GM20431 (cell line): ENCODE results near the gene CHCHD2.
"Not testable (repeated sequence)": the region's sequence is repeated elsewhere in the genome, so short reads cannot be mapped to it uniquely, and the experiment has no call there.

Experiments
- in situ Hi-C: fragments of 300-500 bp; cut with MseI, MboI; formaldehyde crosslinking; loops from one replicate; pipeline ENCODE4 v1.15.0; 2020; ENCODE audit warnings: low sequenced_read_pairs; ENCODE audit not compliant: unreplicated experiment

The CHCHD2 gene

DNA sequence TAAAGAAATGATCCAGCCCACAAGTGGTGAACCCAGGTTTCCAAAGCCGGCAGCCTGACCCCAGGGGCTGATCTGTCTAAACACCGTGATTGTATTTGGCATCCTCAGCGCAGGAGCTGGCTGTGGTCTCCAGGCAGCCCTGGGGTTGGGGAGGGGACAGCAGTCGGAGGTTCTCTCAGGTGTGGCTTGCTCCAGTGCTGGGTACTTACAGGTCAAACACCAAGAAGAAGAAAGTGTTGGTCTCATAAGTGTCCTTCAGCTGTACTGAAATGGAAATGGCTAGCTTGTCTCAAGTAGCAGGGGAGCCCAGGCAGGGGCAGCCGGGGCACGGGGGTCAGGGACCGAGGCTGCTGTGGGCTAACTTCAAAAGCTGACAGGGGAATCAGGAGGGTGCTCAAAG lies 19.5 kb downstream of the CHCHD2 start:
- in situ Hi-C loops = no loop called here

DNA sequence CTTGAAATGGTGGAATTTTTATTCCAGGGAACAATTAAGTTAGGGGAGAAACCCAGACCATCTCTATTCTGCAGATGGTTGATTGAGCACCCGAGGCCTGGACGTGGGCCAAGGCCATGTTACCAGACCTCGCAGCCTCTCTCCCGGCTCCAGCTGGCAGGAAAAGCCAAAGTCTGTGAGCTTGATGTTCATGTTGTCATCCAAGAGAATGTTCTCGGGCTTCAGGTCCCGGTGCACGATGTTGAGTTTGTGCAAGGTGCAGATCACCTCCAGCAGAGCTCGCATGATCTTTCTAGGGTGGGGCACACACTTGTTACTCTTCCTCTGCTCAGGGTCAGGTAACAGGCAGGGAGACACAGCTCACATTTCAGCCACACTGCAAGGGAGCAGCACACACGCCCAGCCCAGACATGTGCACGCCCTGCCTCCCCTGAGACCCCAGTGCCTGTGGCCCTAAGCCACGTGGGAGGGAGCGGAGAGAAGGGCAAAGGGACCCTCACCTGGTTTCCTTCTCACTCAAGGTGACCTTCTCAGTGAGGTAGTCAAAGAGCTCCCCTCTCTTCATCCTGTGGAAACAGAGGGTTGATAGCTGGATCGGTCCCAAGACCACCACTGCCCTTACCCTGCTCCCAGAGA lies 23.0 kb downstream of the CHCHD2 start:
- in situ Hi-C loops = no loop called here

DNA sequence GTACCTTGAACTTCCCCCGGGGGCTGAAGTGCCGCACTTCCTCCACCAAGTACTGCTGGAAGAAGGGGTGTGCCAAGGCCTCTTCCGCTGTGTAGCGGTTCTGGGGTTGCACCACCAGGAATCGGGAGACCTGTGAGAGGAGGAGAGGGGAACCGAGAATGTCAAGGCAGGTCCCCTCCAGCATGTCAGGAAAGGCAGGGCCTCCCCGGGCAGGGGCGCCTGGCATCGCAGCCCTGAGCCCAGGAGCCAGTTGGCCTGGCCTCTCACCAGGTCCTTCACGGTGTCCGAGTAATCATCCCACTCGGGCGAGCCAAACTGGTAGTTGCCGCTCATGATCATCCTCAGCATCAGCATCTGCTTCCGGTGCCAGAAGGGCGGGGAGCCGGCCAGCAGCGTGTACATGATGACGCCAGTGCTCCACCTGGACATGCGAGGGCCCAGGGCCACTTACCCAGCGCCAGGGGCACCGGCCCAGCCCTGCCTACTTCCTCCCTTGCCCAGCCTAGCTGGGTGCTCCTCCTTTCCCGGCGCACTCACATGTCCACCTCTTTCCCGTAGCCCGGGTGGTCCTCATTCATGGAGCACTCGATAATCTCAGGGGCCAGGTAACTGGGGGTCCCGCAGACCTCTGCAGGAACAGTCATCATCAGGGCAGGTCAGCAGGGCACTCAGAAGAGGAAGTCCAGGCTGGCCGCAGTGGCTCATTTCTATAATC lies 24.5 kb downstream of the CHCHD2 start:
- in situ Hi-C loops = no loop called here

DNA sequence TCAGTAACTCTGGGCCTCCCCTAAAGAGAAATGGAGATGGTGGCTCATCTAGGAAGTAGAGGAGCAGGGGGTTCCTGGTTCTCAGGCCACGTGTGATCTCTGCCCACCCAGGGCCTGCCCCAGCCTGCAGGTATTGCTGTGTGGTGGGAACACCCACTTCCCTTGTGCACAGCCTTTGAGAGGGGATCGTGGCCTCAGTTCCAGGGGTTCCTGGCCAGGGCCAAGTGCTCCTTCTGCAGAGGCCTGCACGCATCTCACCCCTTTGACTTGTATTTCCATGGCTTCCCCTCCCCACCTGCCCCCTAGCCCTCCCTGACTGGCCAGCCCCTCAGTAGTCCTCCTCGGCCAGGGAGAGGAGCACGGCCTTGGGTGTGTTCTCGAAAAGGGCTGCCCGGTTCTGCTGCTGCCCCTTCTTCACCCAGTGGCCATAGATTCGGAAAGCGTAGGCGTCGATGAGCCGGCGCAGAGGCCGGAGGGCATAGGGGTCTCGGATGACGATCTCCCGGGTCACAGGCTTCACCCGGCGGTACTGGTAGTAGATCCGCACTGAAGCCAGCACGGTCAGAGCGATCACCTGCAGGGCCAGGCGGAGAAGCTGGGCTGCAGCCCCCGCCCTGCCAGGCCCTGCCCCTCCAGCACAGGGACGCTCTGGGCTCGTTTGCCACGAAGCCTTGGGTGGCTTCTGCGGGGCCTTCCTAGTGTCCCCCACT lies 25.4 kb downstream of the CHCHD2 start:
- in situ Hi-C loops = not testable (repeated sequence)

GRCh38 chr7:56079450-56080185 lies 26.7 kb downstream of the CHCHD2 start:
- in situ Hi-C loops = loop anchor here (10.0 kb wide), 2 partner anchors 75 to 435 kb away; no protein-coding TSS in a partner anchor

DNA sequence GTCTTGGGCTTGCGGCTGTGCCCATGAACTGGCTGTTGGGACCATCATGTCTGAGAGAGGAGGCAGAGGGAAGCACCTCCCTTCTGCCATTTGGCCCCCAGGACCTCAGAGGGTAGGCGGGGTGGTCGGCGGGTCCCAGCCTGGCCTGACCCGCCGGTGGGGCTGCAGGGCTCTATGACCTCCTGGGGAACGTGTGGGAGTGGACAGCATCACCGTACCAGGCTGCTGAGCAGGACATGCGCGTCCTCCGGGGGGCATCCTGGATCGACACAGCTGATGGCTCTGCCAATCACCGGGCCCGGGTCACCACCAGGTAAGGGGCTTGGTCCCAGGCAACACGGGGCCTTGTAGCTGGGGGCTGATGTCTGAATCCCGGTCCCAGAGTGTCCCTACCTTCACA lies 28.1 kb downstream of the CHCHD2 start:
- in situ Hi-C loops = loop anchor here (10.0 kb wide), 2 partner anchors 73 to 433 kb away; no protein-coding TSS in a partner anchor

GRCh38 chr7:56077681-56078080 lies 28.6 kb downstream of the CHCHD2 start:
- in situ Hi-C loops = loop anchor here (10.0 kb wide), 2 partner anchors 73 to 433 kb away; no protein-coding TSS in a partner anchor

- in situ Hi-C loops = loop anchor here (10.0 kb wide), 2 partner anchors 70 to 430 kb away; no protein-coding TSS in a partner anchor
Measured at GRCh38 chr7:56074371-56074791, 31.9 kb downstream of the CHCHD2 start.

DNA sequence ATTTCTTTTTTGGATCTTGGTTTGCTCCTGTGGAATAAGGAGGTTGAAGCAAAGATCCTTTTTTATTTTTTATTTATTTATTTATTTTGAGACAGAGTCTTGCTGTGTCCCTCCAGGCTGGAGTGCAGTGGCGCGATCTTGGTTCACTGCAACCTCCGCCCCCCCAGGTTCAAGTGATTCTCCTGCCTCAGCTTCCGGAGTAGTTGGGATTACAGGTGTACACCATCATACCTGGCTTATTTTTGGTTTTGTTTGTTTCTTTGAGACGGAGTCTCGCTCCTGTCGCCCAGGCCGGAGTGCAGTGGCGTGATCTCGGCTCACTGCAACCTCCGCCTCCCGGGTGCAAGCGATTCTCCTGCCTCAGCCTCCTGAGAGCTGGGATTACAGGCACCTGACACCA lies 39.9 kb downstream of the CHCHD2 start:
- in situ Hi-C loops = not testable (repeated sequence)

DNA sequence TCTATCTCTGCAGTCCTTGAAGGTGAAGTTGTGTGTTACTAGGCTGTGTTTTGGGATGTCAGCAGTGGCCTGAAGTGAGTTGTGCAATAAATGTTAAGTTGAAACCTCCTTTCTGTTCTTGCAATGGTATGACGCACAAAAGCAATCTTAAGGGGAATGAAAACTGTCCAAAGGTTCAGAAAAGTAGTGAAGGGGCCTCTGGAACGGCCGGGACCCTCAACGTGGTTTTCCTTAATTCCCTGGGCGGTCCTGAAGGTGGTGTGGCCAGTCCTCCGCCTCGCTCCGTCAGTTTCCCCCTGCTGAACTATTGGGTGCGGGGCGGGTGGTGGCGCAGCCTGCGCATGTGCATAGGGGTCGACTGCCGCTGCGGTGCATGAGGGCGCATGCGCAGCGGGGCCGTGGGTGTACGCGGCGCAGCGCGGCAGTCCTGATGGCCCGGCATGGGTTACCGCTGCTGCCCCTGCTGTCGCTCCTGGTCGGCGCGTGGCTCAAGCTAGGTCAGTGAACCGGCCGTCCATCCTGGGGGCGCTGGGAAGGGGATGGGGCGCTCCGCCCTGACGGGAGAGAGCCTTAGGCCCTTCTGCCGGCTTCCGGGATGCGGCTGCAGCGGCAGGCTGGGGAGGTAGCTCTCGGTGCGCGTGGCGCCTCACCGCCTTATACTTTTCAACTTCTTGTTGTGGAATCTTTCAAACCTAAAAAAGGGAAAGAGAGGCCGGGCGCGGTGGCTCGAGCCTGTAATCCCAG lies 42.2 kb downstream of the CHCHD2 start, which contains the start of gene SUMF2:
Gene SUMF2 (plus strand): TSS at position 405 of the 744 bp plus-strand sequence. CDS start 26 bp downstream, at position 431.
- in situ Hi-C loops = no loop called here

GRCh38 chr7:56063500-56063881 lies 42.8 kb downstream of the CHCHD2 start:
- in situ Hi-C loops = no loop called here

DNA sequence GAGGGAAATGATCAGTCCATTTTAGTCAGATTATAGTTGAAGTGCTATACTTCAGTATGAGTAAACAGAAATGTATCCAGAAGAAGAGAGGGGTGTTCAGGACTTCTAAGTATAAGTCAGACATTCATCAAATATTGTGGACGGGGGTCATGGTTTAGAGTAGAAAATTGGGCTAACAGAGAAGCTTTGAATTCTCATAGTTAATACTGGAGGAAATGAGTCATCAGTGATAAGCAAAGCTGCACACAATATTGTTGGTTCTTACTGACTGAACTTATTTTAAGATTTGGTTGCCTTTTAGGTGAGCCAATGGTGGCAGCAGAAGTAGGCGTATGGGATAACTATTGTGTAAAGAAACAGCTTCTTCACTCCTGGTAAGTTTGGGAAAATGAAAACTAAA lies 43.9 kb downstream of the CHCHD2 start:
- in situ Hi-C loops = no loop called here

GRCh38 chr7:56053993-56054392 lies 52.3 kb downstream of the CHCHD2 start:
- in situ Hi-C loops = no loop called here

DNA sequence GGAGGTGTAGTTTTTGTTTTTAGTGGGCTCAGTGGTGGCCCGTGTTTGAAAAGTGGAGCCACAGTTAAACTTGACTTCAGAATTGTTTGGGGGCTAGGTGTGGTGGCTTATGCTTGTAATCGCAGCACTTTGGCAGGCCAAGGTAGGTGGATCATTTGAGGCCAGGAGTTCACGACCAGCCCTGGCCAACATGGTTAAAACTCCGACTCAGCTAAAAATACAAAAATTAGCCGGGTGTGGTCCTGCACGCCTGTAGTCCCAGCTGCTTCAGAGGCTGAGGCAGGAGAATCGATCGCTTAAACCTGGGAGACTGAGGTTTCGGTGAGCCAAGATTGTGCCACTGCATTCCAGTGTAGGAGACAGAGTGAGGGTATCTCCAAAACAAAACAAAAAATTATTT lies 52.9 kb downstream of the CHCHD2 start:
- in situ Hi-C loops = no loop called here
